HL-60 (cell line): ENCODE data around the gene MAGEC1.

ENCODE experiments used
- POLR2AphosphoS5 ChIP-seq: IDR thresholded peaks from 2 replicates; pipeline ENCODE4 v1.6.1; 2012; ENCODE audit warnings: low read depth
- TF ChIP-seq, protein P1 (sequence below): IDR thresholded peaks from one replicate; pipeline ENCODE4 v1.5.1; 2011; ENCODE audit warnings: low read length, control low read depth, inconsistent platforms; ENCODE audit not compliant: insufficient read depth
- TF ChIP-seq, protein P2 (sequence below): IDR thresholded peaks from 2 replicates; pipeline ENCODE4 v1.6.1; 2012; ENCODE audit warnings: low read depth; ENCODE audit not compliant: insufficient replicate concordance

DNA sequence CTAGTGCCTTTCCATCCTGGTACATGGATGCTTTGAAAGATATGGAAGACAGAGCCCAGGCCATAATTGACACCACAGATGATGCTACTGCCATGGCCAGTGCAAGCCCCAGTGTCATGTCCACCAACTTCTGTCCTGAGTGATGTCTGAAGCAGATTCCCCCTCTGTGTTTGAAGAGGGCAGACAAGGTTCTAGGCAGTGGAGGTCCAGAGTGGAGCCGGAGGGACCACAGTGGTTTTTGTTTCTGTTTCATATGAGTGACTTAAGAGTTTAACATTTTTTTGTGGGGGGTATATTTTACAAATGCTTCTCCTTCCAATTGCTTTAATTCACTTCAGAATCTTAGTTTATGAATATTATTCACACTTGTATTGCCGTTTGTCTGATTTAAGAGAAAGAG is 6.0 kb upstream of the MAGEC1 start:
- TF ChIP-seq, protein P1, sequence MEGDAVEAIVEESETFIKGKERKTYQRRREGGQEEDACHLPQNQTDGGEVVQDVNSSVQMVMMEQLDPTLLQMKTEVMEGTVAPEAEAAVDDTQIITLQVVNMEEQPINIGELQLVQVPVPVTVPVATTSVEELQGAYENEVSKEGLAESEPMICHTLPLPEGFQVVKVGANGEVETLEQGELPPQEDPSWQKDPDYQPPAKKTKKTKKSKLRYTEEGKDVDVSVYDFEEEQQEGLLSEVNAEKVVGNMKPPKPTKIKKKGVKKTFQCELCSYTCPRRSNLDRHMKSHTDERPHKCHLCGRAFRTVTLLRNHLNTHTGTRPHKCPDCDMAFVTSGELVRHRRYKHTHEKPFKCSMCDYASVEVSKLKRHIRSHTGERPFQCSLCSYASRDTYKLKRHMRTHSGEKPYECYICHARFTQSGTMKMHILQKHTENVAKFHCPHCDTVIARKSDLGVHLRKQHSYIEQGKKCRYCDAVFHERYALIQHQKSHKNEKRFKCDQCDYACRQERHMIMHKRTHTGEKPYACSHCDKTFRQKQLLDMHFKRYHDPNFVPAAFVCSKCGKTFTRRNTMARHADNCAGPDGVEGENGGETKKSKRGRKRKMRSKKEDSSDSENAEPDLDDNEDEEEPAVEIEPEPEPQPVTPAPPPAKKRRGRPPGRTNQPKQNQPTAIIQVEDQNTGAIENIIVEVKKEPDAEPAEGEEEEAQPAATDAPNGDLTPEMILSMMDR, result no peak
- TF ChIP-seq POLR2AphosphoS5, result no peak
- TF ChIP-seq, protein P2, sequence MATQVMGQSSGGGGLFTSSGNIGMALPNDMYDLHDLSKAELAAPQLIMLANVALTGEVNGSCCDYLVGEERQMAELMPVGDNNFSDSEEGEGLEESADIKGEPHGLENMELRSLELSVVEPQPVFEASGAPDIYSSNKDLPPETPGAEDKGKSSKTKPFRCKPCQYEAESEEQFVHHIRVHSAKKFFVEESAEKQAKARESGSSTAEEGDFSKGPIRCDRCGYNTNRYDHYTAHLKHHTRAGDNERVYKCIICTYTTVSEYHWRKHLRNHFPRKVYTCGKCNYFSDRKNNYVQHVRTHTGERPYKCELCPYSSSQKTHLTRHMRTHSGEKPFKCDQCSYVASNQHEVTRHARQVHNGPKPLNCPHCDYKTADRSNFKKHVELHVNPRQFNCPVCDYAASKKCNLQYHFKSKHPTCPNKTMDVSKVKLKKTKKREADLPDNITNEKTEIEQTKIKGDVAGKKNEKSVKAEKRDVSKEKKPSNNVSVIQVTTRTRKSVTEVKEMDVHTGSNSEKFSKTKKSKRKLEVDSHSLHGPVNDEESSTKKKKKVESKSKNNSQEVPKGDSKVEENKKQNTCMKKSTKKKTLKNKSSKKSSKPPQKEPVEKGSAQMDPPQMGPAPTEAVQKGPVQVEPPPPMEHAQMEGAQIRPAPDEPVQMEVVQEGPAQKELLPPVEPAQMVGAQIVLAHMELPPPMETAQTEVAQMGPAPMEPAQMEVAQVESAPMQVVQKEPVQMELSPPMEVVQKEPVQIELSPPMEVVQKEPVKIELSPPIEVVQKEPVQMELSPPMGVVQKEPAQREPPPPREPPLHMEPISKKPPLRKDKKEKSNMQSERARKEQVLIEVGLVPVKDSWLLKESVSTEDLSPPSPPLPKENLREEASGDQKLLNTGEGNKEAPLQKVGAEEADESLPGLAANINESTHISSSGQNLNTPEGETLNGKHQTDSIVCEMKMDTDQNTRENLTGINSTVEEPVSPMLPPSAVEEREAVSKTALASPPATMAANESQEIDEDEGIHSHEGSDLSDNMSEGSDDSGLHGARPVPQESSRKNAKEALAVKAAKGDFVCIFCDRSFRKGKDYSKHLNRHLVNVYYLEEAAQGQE, result no peak
